Bronchus fibroblast of lung (primary cell): ENCODE results near the gene CHPT1. TPM values are rescaled to one million over a fixed set of nuclear protein-coding genes. Genes with fewer than 3 reads are reported as not detected.

Source experiments
- total RNA-seq: library from RNA; depleted of rRNA; stranded (reverse); fragments of >200 nt; gene quantifications from 2 replicates; pipeline ENCODE4 v1.2.3, GENCODE V29; 2015

CHPT1 gene
- 29.7 and 39.0 TPM in 2 replicates for total RNA-seq

GRCh38 chr12:101697197-101697929 lies at the start of gene CHPT1:
Gene CHPT1 (plus strand): TSS chr12:101697640. CDS start chr12:101697862, 222 bp downstream.

GRCh38 chr12:101738920-101739665 lies 41.7 kb downstream of the CHPT1 start, which contains the start of gene SYCP3:
Gene SYCP3 (minus strand): TSS chr12:101739462. CDS start chr12:101737935, 1,527 bp downstream.

Other genes with a start within 250 kb of the CHPT1 start
- gene SPIC, start 222.3 kb upstream of the CHPT1 start, total RNA-seq = not detected in 2 replicates
- gene MYBPC1, start 102.7 kb upstream of the CHPT1 start, total RNA-seq = not detected in 2 replicates
- 0.50 TPM in 1 of 2 replicates, not detected in the other for gene SYCP3, start 41.8 kb downstream of the CHPT1 start, total RNA-seq
- 10.6 and 11.1 TPM in 2 replicates for gene GNPTAB, start 133.3 kb downstream of the CHPT1 start, total RNA-seq
- gene DRAM1, start 179.9 kb downstream of the CHPT1 start, total RNA-seq = 11.9 and 14.1 TPM in 2 replicates